Measurements from ENCODE around the gene EVPL. TPM values are rescaled to one million over a fixed set of nuclear protein-coding genes. Genes with fewer than 3 reads are reported as not detected.

EVPL gene
- total and polyA plus RNA-seq, 9 donors: 0.15 to 7.2 (median 1.0) TPM

DNA sequence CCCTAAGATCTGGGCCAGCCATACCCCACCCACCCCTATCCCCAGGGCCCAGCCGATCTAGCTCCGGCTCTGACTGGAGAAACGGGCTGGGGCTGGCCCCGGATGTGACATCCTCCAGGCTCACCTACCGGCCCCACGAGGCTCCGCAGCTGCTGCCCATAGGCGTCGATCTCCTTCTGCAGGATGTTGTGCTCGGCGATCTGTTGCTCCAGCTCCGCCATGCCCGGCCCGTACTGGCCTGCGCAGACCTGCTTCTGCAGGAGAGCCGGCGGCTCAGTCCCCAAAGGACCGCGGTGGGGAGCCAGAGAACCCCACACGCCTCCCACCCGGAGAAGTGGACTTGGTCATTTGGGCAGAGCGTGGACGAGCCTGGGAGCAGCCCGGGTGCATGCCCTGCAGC lies 4.8 kb downstream of the EVPL start:
- intact Hi-C loops (cut with DNase I): no loop called here

DNA sequence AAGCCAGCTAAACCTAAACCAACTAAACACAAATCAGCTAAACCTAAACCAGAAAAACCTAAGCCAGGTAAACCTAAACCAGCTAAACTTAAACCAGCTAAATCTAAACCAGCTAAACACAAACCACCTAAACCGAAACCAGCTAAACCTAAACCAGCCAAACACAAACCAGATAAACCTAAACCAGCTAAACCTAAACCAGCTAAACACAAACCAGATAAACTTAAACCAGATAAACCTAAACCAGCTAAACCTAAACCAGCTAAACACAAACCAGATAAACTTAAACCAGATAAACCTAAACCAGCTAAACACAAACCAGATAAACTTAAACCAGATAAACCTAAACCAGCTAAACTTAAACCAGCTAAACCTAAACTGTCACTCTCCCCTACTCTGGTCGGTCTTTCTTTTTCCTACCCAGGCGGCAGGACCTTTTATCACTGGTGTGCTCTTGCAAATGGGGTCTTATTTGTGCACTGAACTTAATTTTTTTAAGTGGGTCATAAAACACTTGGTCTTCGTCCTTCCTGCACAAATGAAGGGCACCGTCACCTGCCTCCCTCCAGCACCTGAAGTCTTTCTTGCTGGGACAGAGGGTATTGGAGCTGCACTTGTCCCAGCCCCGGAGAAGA lies 7.2 kb downstream of the EVPL start:
- intact Hi-C loops (cut with DNase I): loop anchor here in 1 of 4 donors (10.0 kb wide), 1 partner anchor 255 kb away; no protein-coding TSS in a partner anchor
- 88 to 92% (median 91%) methylated on average over 6 of the region's 6 CpGs for WGBS, 3 donors
- no peak for DNase-seq

More for the DNA sequence above, 4.8 kb downstream of the EVPL start:
- no peaks in the 10 kb centered on the region for H3K9me3 ChIP-seq
- H3K4me3 ChIP-seq: no peak overlapping the region
- 80 to 86% (median 82%) methylated on average over 16 to 24 of the region's 24 CpGs for WGBS, 3 donors
- no peaks in the 10 kb centered on the region for H3K27me3 ChIP-seq
- DNase-seq: no peak
- H3K4me1 ChIP-seq (ENCODE audit: insufficient read depth): no peaks in the 10 kb centered on the region
- TF ChIP-seq EP300 (IDR thresholded peaks at IDR 0.05) (no peak), CTCF (IDR thresholded peaks at IDR 0.05) (no peak), POLR2A (IDR thresholded peaks at IDR 0.05) (no peak)
- no peaks in the 10 kb centered on the region for H3K36me3 ChIP-seq
- no peak overlapping the region for H3K27ac ChIP-seq

DNA sequence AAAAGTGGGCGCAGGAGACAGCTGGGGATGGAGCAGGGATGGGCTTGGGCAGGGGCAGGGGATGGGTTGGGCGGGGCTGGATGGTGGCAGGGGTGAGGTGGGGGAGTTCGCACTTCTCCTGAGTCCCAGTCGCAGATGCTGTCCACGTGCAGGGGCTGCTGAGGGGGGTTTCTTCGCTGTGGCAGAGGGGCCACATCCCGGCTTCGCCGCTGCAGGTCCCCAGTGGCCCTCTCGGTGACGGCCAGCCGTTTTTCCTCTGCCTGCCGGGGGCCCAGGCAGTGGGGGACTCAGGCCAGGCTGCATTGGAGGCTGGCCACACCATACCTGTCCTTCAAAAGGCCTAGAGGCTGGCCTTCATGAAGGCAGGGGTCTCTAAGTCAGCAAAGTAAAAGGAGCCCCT lies 8.3 kb downstream of the EVPL start:
- Histone ChIP-seq H3K4me3 (no peak overlapping the region), H3K36me3 (no peaks in the 10 kb centered on the region), H3K27me3 (no peaks in the 10 kb centered on the region), H3K4me1 (ENCODE audit: insufficient read depth) (no peaks in the 10 kb centered on the region), H3K27ac (no peak overlapping the region), H3K9me3 (no peaks in the 10 kb centered on the region)
- WGBS, 3 donors: 87 to 91% (median 90%) methylated on average over 13 of the region's 13 CpGs
- no peak for DNase-seq
- TF ChIP-seq CTCF (IDR thresholded peaks at IDR 0.05) (no peak), POLR2A (IDR thresholded peaks at IDR 0.05) (no peak), EP300 (IDR thresholded peaks at IDR 0.05) (no peak)
- intact Hi-C loops (cut with DNase I): loop anchor here in 1 of 4 donors (10.0 kb wide), 1 partner anchor 256 kb away; no protein-coding TSS in a partner anchor

More for the DNA sequence above, 7.2 kb downstream of the EVPL start:
- no peak for TF ChIP-seq POLR2A (IDR thresholded peaks at IDR 0.05)
- TF ChIP-seq CTCF (IDR thresholded peaks at IDR 0.05): no peak
- TF ChIP-seq EP300 (IDR thresholded peaks at IDR 0.05): no peak
- H3K27me3 ChIP-seq: no peaks in the 10 kb centered on the region
- H3K36me3 ChIP-seq: no peaks in the 10 kb centered on the region
- H3K4me3 ChIP-seq: no peak overlapping the region
- H3K4me1 ChIP-seq (ENCODE audit: insufficient read depth): no peaks in the 10 kb centered on the region
- H3K9me3 ChIP-seq: no peaks in the 10 kb centered on the region
- H3K27ac ChIP-seq: no peak overlapping the region

GRCh38 chr17:76018340-76018680 lies 8.8 kb downstream of the EVPL start:
- DNase-seq: no peak
- Histone ChIP-seq H3K4me1 (ENCODE audit: insufficient read depth) (no peaks in the 10 kb centered on the region), H3K36me3 (no peaks in the 10 kb centered on the region), H3K27ac (no peak overlapping the region), H3K9me3 (no peaks in the 10 kb centered on the region), H3K4me3 (no peak overlapping the region), H3K27me3 (no peaks in the 10 kb centered on the region)
- 72 to 89% (median 78%) methylated on average over 11 of the region's 11 CpGs for WGBS, 3 donors
- intact Hi-C loops (cut with DNase I): loop anchor here in 1 of 4 donors (10.0 kb wide), 1 partner anchor 256 kb away; no protein-coding TSS in a partner anchor
- TF ChIP-seq CTCF (IDR thresholded peaks at IDR 0.05): no peak
- no peak for TF ChIP-seq POLR2A (IDR thresholded peaks at IDR 0.05)
- no peak for TF ChIP-seq EP300 (IDR thresholded peaks at IDR 0.05)
